GM12878 (cell line): ENCODE measurements around the gene TRAPPC4. TPM values are rescaled to one million over a fixed set of nuclear protein-coding genes. Genes with fewer than 3 reads are reported as not detected.

Experiments used
- BACH1 ChIP-seq: fragments of 450-650 bp; IDR thresholded peaks from 2 replicates; pipeline ENCODE4 v1.6.1; 2017; ENCODE audit warnings: mild to moderate bottlenecking, borderline replicate concordance
- BCL11A ChIP-seq: IDR thresholded peaks from 2 replicates; pipeline ENCODE4 v1.6.1; 2011; ENCODE audit warnings: low read depth, low read length
- BRCA1 ChIP-seq: IDR thresholded peaks from 2 replicates; pipeline ENCODE4 v1.6.1; 2011; ENCODE audit warnings: low read depth, low read length, improper control_type of control experiment
- CBX3 ChIP-seq: fragments of 200-600 bp; sonication (generic); IDR thresholded peaks from 2 replicates; pipeline ENCODE4 v1.6.1; 2016; ENCODE audit warnings: low read depth, borderline replicate concordance
- CEBPB ChIP-seq, 2 experiments: fragments of 150-350 bp in 1 of 2; IDR thresholded peaks; 2 replicates each; pipeline ENCODE4 v1.6.1; 2012 to 2014; ENCODE audit warnings: low read depth in 2 of 2, low read length in 2 of 2, borderline replicate concordance in 1 of 2, inconsistent platforms in 1 of 2
- EP300 ChIP-seq, 2 experiments: fragments of 150-350 bp in 1 of 2; IDR thresholded peaks; 2 replicates each; pipeline ENCODE4 v1.6.1; 2011 to 2012; ENCODE audit warnings: low read depth in 2 of 2, low read length in 2 of 2, borderline replicate concordance in 1 of 2, improper control_type of control experiment in 1 of 2, inconsistent platforms in 1 of 2; ENCODE audit not compliant: control insufficient read depth in 1 of 2
- ETV6 ChIP-seq, 2 experiments: fragments of 450-650 bp in 1 of 2; IDR thresholded peaks in 1 of 2; conservative IDR thresholded peaks in 1 of 2; 2 replicates each; pipeline ENCODE4 v1.6.1; 2014; ENCODE audit warnings: antibody characterized with exemption in 1 of 2, borderline replicate concordance in 1 of 2, low read depth in 1 of 2, mild to moderate bottlenecking in 1 of 2, moderate library complexity in 1 of 2
- FOS ChIP-seq: IDR thresholded peaks from 3 replicates; pipeline ENCODE4 v1.6.1; 2011; ENCODE audit warnings: borderline replicate concordance; ENCODE audit not compliant: insufficient read length; ENCODE audit errors: extremely low read depth
- FOXK2 ChIP-seq: fragments of 450-650 bp; IDR thresholded peaks from 2 replicates; pipeline ENCODE4 v1.6.1; 2017; ENCODE audit warnings: mild to moderate bottlenecking, moderate library complexity
- HDAC2 ChIP-seq: fragments of 200-600 bp; sonication (generic); IDR thresholded peaks from 2 replicates; pipeline ENCODE4 v1.6.1; 2017
- MEF2B ChIP-seq: fragments of 450-650 bp; IDR thresholded peaks from 2 replicates; pipeline ENCODE4 v1.6.1; 2018; ENCODE audit warnings: mild to moderate bottlenecking, moderate library complexity; ENCODE audit not compliant: partially characterized antibody, poor library complexity, severe bottlenecking
- MTA3 ChIP-seq: IDR thresholded peaks from 2 replicates; pipeline ENCODE4 v1.6.1; 2012; ENCODE audit warnings: low read length, inconsistent platforms, borderline replicate concordance
- NR2C2 ChIP-seq: IDR thresholded peaks from 2 replicates; pipeline ENCODE4 v1.6.1; 2011; ENCODE audit warnings: borderline replicate concordance, low read depth; ENCODE audit not compliant: control insufficient read depth, insufficient read length
- POLR2A ChIP-seq: IDR thresholded peaks from 2 replicates; pipeline ENCODE4 v1.6.1; 2011; ENCODE audit warnings: low read depth, mild to moderate bottlenecking, low read length
- RB1 ChIP-seq: fragments of 450-650 bp; formaldehyde crosslinking; IDR thresholded peaks from 2 replicates; pipeline ENCODE4 v1.6.1; 2017; ENCODE audit warnings: mild to moderate bottlenecking, borderline replicate concordance
- RBBP5 ChIP-seq: fragments of 200-600 bp; sonication (generic); conservative IDR thresholded peaks from 2 replicates; pipeline ENCODE4 v1.6.1; 2016
- RUNX3 ChIP-seq: IDR thresholded peaks from 2 replicates; pipeline ENCODE4 v1.6.1; 2012; ENCODE audit warnings: low read length, inconsistent platforms
- SP1 ChIP-seq: IDR thresholded peaks from one replicate; pipeline ENCODE4 v1.6.1; 2011; ENCODE audit warnings: low read depth, low read length
- ZNF384 ChIP-seq: IDR thresholded peaks from 2 replicates; pipeline ENCODE4 v1.6.1; 2012; ENCODE audit warnings: low read depth, mild to moderate bottlenecking, low read length, improper control_type of control experiment, borderline replicate concordance
- ZZZ3 ChIP-seq: IDR thresholded peaks from 2 replicates; pipeline ENCODE4 v1.6.1; 2011; ENCODE audit warnings: low read depth; ENCODE audit not compliant: control insufficient read depth, insufficient read length
- polyA plus RNA-seq, 11 experiments: library from polyadenylated mRNA; depleted of rRNA in 4 of 11; unstranded in 6 of 11; stranded (reverse) in 5 of 11; fragments of >200 nt; fragmentation: Nextera tagmentation in 4 of 11; fragmentation: Illumina TruSeq in 1 of 11; extraction: Ambion mirVana in 4 of 11; extraction: Trizol in 1 of 11; gene quantifications; 1 replicate in 1 of 11; 2 replicates in 10 of 11; pipeline versions ENCODE4 v1.2.1 to v1.2.3, GENCODE V29; 2011 to 2016; ENCODE audit warnings: inconsistent platforms in 2 of 11, missing spikeins in 2 of 11, low read depth in 1 of 11
- total RNA-seq, 4 experiments: library from RNA; depleted of rRNA in 3 of 4; stranded (reverse); fragments of >200 nt in 3 of 4; fragmentation: Illumina TruSeq in 1 of 4; extraction: Trizol in 1 of 4; gene quantifications; 2 replicates each; pipeline versions ENCODE4 v1.2.1 to v1.2.3, GENCODE V29; 2013 to 2021
- TF ChIP-seq, protein P1 (sequence below): IDR thresholded peaks from 2 replicates; pipeline ENCODE4 v1.6.1; 2011; ENCODE audit warnings: borderline replicate concordance, low read depth, mild to moderate bottlenecking, moderate library complexity, mixed read lengths, low read length; ENCODE audit not compliant: insufficient read depth; ENCODE audit errors: extremely low read length
- TF ChIP-seq, protein P2 (sequence below): fragments of 450-650 bp; formaldehyde crosslinking; IDR thresholded peaks from 2 replicates; pipeline ENCODE4 v1.4.0; 2022; ENCODE audit warnings: mild to moderate bottlenecking, moderate library complexity
- TF ChIP-seq, protein P3 (sequence below): IDR thresholded peaks from 2 replicates; pipeline ENCODE4 v1.6.1; 2011; ENCODE audit warnings: low read depth, low read length, improper control_type of control experiment, borderline replicate concordance
- TF ChIP-seq, protein P4 (sequence below): fragments of 450-650 bp; IDR thresholded peaks from 2 replicates; pipeline ENCODE4 v1.6.1; 2014; ENCODE audit warnings: mild to moderate bottlenecking
- TF ChIP-seq, protein P5 (sequence below): IDR thresholded peaks from 2 replicates; pipeline ENCODE4 v1.6.1; 2012; ENCODE audit warnings: low read depth, low read length, improper control_type of control experiment

Gene TRAPPC4
- total and polyA plus RNA-seq, 10 of the 15 experiments (the other 5 are each of a cell fraction or from before 2014, with no cell fraction given) = 61.6 to 231 (median 98.8) TPM

DNA sequence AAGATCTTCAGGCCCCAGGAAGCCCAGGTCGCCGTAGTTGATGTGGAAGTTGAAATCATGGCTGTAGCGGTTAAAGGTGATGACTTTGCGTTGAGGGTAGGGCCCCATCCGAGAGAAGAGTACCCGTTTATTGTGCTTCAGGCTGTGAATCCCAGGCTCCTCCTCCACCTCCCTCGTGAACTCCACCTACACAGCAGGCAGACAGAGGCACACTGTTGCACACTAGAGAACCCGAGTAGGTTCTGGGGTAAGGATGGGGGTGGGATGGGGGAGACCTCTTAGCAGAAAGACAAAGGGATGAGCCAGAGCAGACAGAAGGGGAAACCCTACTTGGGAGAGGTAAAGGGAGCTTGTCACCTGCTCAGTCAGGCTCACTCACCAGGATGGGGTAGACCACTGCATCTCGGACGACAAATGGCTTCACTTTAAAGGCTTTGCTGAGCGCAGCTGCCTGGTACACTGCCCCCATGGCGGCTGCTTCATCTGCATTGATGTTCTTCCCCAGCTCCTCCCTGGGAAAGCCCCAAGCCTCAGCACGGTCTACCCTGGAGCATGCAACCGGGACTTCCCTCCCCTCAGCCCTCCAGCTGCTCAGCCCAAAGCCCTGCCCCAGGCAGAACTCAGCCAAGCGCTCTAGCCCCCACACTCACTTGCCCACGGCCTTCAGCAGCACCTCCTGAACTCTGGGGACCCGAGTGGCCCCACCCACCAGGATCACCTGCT, 33.0 kb downstream of the TRAPPC4 start (continued):
- TF ChIP-seq EP300 (IDR thresholded peaks at IDR 0.05; ENCODE audit: borderline replicate concordance in 1 of 2, control insufficient read depth in 1 of 2, low read depth in 2 of 2, low read length in 2 of 2) (no peak), FOS (no peak), POLR2A (peak; percentile 73), RBBP5 (no peak), BRCA1 (no peak), HDAC2 (no peak), ZZZ3 (no peak), CEBPB (IDR thresholded peaks at IDR 0.05; ENCODE audit: borderline replicate concordance in 1 of 2, low read depth in 2 of 2, low read length in 2 of 2) (no peak), RUNX3 (peak; percentile 53; the same call in 1 of the 2 replicates), NR2C2 (no peak), BCL11A (no peak), FOXK2 (no peak), SP1 (no peak), MTA3 (no peak), ZNF384 (no peak), ETV6 (conservative IDR thresholded peaks at IDR 0.05 in 1 of 2, IDR thresholded peaks at IDR 0.05 in 1 of 2; ENCODE audit: borderline replicate concordance in 1 of 2, low read depth in 1 of 2) (no peak), RB1 (0 out of 2 replicates have a peak, but pooled peaks have one; percentile 37), BACH1 (no peak), CBX3 (no peak), MEF2B (no peak)
- TF ChIP-seq, protein P1, sequence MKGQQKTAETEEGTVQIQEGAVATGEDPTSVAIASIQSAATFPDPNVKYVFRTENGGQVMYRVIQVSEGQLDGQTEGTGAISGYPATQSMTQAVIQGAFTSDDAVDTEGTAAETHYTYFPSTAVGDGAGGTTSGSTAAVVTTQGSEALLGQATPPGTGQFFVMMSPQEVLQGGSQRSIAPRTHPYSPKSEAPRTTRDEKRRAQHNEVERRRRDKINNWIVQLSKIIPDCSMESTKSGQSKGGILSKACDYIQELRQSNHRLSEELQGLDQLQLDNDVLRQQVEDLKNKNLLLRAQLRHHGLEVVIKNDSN = no peak
- TF ChIP-seq, protein P2, sequence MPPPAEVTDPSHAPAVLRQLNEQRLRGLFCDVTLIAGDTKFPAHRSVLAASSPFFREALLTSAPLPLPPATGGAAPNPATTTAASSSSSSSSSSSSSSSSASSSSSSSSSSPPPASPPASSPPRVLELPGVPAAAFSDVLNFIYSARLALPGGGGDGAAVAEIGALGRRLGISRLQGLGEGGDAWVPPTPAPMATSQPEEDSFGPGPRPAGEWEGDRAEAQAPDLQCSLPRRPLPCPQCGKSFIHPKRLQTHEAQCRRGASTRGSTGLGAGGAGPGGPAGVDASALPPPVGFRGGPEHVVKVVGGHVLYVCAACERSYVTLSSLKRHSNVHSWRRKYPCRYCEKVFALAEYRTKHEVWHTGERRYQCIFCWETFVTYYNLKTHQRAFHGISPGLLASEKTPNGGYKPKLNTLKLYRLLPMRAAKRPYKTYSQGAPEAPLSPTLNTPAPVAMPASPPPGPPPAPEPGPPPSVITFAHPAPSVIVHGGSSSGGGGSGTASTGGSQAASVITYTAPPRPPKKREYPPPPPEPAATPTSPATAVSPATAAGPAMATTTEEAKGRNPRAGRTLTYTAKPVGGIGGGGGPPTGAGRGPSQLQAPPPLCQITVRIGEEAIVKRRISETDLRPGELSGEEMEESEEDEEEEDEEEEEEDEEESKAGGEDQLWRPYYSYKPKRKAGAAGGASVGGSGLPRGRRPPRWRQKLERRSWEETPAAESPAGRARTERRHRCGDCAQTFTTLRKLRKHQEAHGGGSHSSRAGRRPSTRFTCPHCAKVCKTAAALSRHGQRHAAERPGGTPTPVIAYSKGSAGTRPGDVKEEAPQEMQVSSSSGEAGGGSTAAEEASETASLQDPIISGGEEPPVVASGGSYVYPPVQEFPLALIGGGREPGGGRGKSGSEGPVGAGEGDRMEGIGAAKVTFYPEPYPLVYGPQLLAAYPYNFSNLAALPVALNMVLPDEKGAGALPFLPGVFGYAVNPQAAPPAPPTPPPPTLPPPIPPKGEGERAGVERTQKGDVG (CRISPR knock-in tag) = no peak
- TF ChIP-seq, protein P3, sequence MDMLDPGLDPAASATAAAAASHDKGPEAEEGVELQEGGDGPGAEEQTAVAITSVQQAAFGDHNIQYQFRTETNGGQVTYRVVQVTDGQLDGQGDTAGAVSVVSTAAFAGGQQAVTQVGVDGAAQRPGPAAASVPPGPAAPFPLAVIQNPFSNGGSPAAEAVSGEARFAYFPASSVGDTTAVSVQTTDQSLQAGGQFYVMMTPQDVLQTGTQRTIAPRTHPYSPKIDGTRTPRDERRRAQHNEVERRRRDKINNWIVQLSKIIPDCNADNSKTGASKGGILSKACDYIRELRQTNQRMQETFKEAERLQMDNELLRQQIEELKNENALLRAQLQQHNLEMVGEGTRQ = no peak
- TF ChIP-seq, protein P4, sequence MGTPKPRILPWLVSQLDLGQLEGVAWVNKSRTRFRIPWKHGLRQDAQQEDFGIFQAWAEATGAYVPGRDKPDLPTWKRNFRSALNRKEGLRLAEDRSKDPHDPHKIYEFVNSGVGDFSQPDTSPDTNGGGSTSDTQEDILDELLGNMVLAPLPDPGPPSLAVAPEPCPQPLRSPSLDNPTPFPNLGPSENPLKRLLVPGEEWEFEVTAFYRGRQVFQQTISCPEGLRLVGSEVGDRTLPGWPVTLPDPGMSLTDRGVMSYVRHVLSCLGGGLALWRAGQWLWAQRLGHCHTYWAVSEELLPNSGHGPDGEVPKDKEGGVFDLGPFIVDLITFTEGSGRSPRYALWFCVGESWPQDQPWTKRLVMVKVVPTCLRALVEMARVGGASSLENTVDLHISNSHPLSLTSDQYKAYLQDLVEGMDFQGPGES = no peak
- TF ChIP-seq, protein P5, sequence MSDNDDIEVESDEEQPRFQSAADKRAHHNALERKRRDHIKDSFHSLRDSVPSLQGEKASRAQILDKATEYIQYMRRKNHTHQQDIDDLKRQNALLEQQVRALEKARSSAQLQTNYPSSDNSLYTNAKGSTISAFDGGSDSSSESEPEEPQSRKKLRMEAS = no peak
